HepG2 (cell line): ENCODE measurements around the gene MED1. TPM values are rescaled to one million over a fixed set of nuclear protein-coding genes. Genes with fewer than 3 reads are reported as not detected.

ENCODE experiments used
- AHR ChIP-seq: IDR thresholded peaks from 2 replicates; pipeline ENCODE4 v1.6.1; 2018; ENCODE audit warnings: missing genetic modification reagents, missing compliant biosample characterization
- CREB3 ChIP-seq: sonication (generic); formaldehyde crosslinking; IDR thresholded peaks from 2 replicates; pipeline ENCODE4 v1.5.0; 2020; ENCODE audit warnings: missing genetic modification reagents
- E2F2 ChIP-seq: sonication (generic); formaldehyde crosslinking; IDR thresholded peaks from 2 replicates; pipeline ENCODE4 v1.4.0; 2020; ENCODE audit warnings: missing genetic modification reagents, borderline replicate concordance
- EED ChIP-seq: sonication (generic); formaldehyde crosslinking; IDR thresholded peaks from 2 replicates; pipeline ENCODE4 v1.5.0; 2020; ENCODE audit warnings: mild to moderate bottlenecking, missing genetic modification reagents
- GLI4 ChIP-seq: sonication (generic); formaldehyde crosslinking; IDR thresholded peaks from 2 replicates; pipeline ENCODE4 v1.5.1; 2020; ENCODE audit warnings: missing genetic modification reagents, mild to moderate bottlenecking, moderate library complexity, borderline replicate concordance
- JUNB ChIP-seq: sonication (generic); formaldehyde crosslinking; IDR thresholded peaks from 2 replicates; pipeline ENCODE4 v1.8.0; 2022; ENCODE audit warnings: missing genetic modification reagents, mild to moderate bottlenecking, borderline replicate concordance
- KMT2B ChIP-seq: IDR thresholded peaks from 2 replicates; pipeline ENCODE4 v1.6.1; 2016; ENCODE audit warnings: missing genetic modification reagents, missing compliant biosample characterization
- MAZ ChIP-seq, 2 experiments: sonication (generic) in 1 of 2; formaldehyde crosslinking in 1 of 2; IDR thresholded peaks; 2 replicates each; pipeline versions ENCODE4 v1.5.0 to v1.6.1; 2012 to 2020; ENCODE audit warnings: low read depth in 2 of 2, mild to moderate bottlenecking in 2 of 2, borderline replicate concordance in 1 of 2, improper control_type of control experiment in 1 of 2, low read length in 1 of 2, missing genetic modification reagents in 1 of 2, moderate library complexity in 1 of 2
- MEIS2 ChIP-seq: sonication (generic); formaldehyde crosslinking; IDR thresholded peaks from 2 replicates; pipeline ENCODE4 v1.9.0; 2021; ENCODE audit warnings: mild to moderate bottlenecking, missing genetic modification reagents
- PAF1 ChIP-seq: IDR thresholded peaks from 2 replicates; pipeline ENCODE4 v1.6.1; 2016; ENCODE audit warnings: missing genetic modification reagents, missing compliant biosample characterization
- POGZ ChIP-seq: sonication (generic); formaldehyde crosslinking; IDR thresholded peaks from 2 replicates; pipeline ENCODE4 v1.4.0; 2020; ENCODE audit warnings: mild to moderate bottlenecking, missing genetic modification reagents
- SATB2 ChIP-seq: sonication (generic); formaldehyde crosslinking; IDR thresholded peaks from 2 replicates; pipeline ENCODE4 v1.5.0; 2020; ENCODE audit warnings: missing genetic modification reagents
- SKI ChIP-seq: fragments of 450-650 bp; IDR thresholded peaks from one replicate; pipeline ENCODE4 v1.6.1; 2018; ENCODE audit warnings: mild to moderate bottlenecking; ENCODE audit not compliant: partially characterized antibody
- SMYD3 ChIP-seq: sonication (generic); formaldehyde crosslinking; IDR thresholded peaks from 2 replicates; pipeline ENCODE4 v1.8.1; 2023; ENCODE audit warnings: mild to moderate bottlenecking, missing genetic modification reagents
- SOX5 ChIP-seq: IDR thresholded peaks from 2 replicates; pipeline ENCODE4 v1.6.1; 2016; ENCODE audit warnings: borderline replicate concordance
- ZNF124 ChIP-seq: sonication (generic); formaldehyde crosslinking; IDR thresholded peaks from 2 replicates; pipeline ENCODE4 v1.4.0; 2020; ENCODE audit warnings: missing genetic modification reagents
- ZNF317 ChIP-seq: sonication (generic); formaldehyde crosslinking; IDR thresholded peaks from 2 replicates; pipeline ENCODE4 v1.5.0; 2020; ENCODE audit warnings: mild to moderate bottlenecking, missing genetic modification reagents
- ZNF512 ChIP-seq: sonication (generic); formaldehyde crosslinking; IDR thresholded peaks from 2 replicates; pipeline ENCODE4 v1.4.0; 2020; ENCODE audit warnings: mild to moderate bottlenecking, missing genetic modification reagents
- ZNF576 ChIP-seq: sonication (generic); formaldehyde crosslinking; IDR thresholded peaks from 2 replicates; pipeline ENCODE4 v1.4.0; 2020; ENCODE audit warnings: mild to moderate bottlenecking, missing genetic modification reagents
- ZNF629 ChIP-seq: sonication (generic); formaldehyde crosslinking; conservative IDR thresholded peaks from 2 replicates; pipeline ENCODE4 v1.5.0; 2020; ENCODE audit warnings: missing genetic modification reagents
- ZNF639 ChIP-seq: conservative IDR thresholded peaks from 2 replicates; pipeline ENCODE4 v1.6.1; 2018; ENCODE audit warnings: missing genetic modification reagents
- ZNF7 ChIP-seq: IDR thresholded peaks from 2 replicates; pipeline ENCODE4 v1.6.1; 2016; ENCODE audit warnings: missing biosample characterization, missing genetic modification reagents
- ZNF713 ChIP-seq: sonication (generic); formaldehyde crosslinking; IDR thresholded peaks from 2 replicates; pipeline ENCODE4 v1.4.0; 2020; ENCODE audit warnings: mild to moderate bottlenecking, missing genetic modification reagents
- ZNF777 ChIP-seq: sonication (generic); formaldehyde crosslinking; IDR thresholded peaks from 2 replicates; pipeline ENCODE4 v1.4.0; 2020; ENCODE audit warnings: missing genetic modification reagents
- ZNF878 ChIP-seq: sonication (generic); formaldehyde crosslinking; IDR thresholded peaks from 2 replicates; pipeline ENCODE4 v1.8.1; 2023; ENCODE audit warnings: mild to moderate bottlenecking, missing genetic modification reagents, moderate library complexity
- ZZZ3 ChIP-seq: sonication (generic); formaldehyde crosslinking; IDR thresholded peaks from 2 replicates; pipeline ENCODE4 v1.4.0; 2020; ENCODE audit warnings: missing genetic modification reagents, mild to moderate bottlenecking, borderline replicate concordance
- polyA plus RNA-seq, 8 experiments: library from polyadenylated mRNA; depleted of rRNA in 3 of 8; stranded (reverse) in 7 of 8; unstranded in 1 of 8; fragments of >200 nt; fragmentation: Illumina TruSeq in 4 of 8; extraction: Trizol in 4 of 8; gene quantifications; 2 replicates each; pipeline versions ENCODE4 v1.2.1 to v1.2.3, GENCODE V29; 2011 to 2016; ENCODE audit warnings: low read depth in 4 of 8, missing spikeins in 1 of 8, mixed read lengths in 1 of 8; ENCODE audit not compliant: insufficient read depth in 1 of 8
- total RNA-seq, 5 experiments: library from RNA; depleted of rRNA; stranded (reverse); fragments of >200 nt; fragmentation: Illumina TruSeq; extraction: Trizol; gene quantifications; 2 replicates each; pipeline ENCODE4 v1.2.3, GENCODE V29; 2016; ENCODE audit warnings: low read depth in 1 of 5

MED1 gene
- total and polyA plus RNA-seq, 2 of the 13 experiments (the other 11 are each of a cell fraction or from before 2014, with no cell fraction given), result 37.5 to 40.1 TPM

GRCh38 chr17:39401412-39402243, 49.4 kb downstream of the MED1 start, which contains the start of gene FBXL20 (continued):
- peak; percentile 96 for TF ChIP-seq ZNF639
- TF ChIP-seq MAZ (IDR thresholded peaks at IDR 0.05; ENCODE audit: borderline replicate concordance, low read depth, low read length), result peak; percentile 80; the same call in 1 of the 2 replicates
- peak; percentile 85 for TF ChIP-seq MAZ (CRISPR knock-in tag; IDR thresholded peaks at IDR 0.05; ENCODE audit: low read depth)
- TF ChIP-seq SKI, result peak; percentile 90
- TF ChIP-seq ZNF713 (CRISPR knock-in tag), result no peak
- TF ChIP-seq ZNF512 (CRISPR knock-in tag), result no peak
- TF ChIP-seq SATB2 (CRISPR knock-in tag), result no peak
- no peak; the same call in 1 of the 2 replicates for TF ChIP-seq SOX5 (CRISPR knock-in tag)
- peak; percentile 63 for TF ChIP-seq MEIS2 (CRISPR knock-in tag)
- TF ChIP-seq ZNF878 (CRISPR knock-in tag), result no peak
- no peak for TF ChIP-seq JUNB (CRISPR knock-in tag)
- no peak for TF ChIP-seq ZNF317
- TF ChIP-seq ZNF7, result no peak
- TF ChIP-seq E2F2 (CRISPR knock-in tag), result no peak
- TF ChIP-seq CREB3 (CRISPR knock-in tag), result peak; percentile 74; the same call in 1 of the 2 replicates
- TF ChIP-seq ZNF629, result no peak
- TF ChIP-seq ZNF576, result no peak
- peak; percentile 69; the same call in 1 of the 2 replicates for TF ChIP-seq AHR
- TF ChIP-seq POGZ (CRISPR knock-in tag), result 0 out of 2 replicates have a peak, but pooled peaks have one; percentile 15
- no peak; the same call in 1 of the 2 replicates for TF ChIP-seq ZNF124 (CRISPR knock-in tag)
- peak; percentile 92 for TF ChIP-seq KMT2B (CRISPR knock-in tag)
- peak; percentile 88 for TF ChIP-seq ZNF777 (CRISPR knock-in tag)
- no peak for TF ChIP-seq ZZZ3
- no peak for TF ChIP-seq GLI4
- peak; percentile 82 for TF ChIP-seq EED (CRISPR knock-in tag)
- TF ChIP-seq PAF1 (CRISPR knock-in tag), result no peak
- no peak for TF ChIP-seq SMYD3 (CRISPR knock-in tag)
